Measurements from ENCODE around the gene CEBPG.

Gene CEBPG

GRCh38 chr19:33408538-33409434, 35.3 kb downstream of the CEBPG start:
- no peak overlapping the region for H3K27ac ChIP-seq
- TF ChIP-seq CTCF (conservative IDR thresholded peaks at IDR 0.05) (no peak), ZFX (IDR thresholded peaks at IDR 0.05) (no peak)

- no peak for TF ChIP-seq ZFX (IDR thresholded peaks at IDR 0.05)
- no peak for TF ChIP-seq CTCF (conservative IDR thresholded peaks at IDR 0.05)
These were observed 36.6 kb downstream of the CEBPG start for GRCh38 chr19:33409906-33410685.

GRCh38 chr19:33410915-33411401, 37.4 kb downstream of the CEBPG start:
- no peak overlapping the region for H3K27ac ChIP-seq
- TF ChIP-seq CTCF (conservative IDR thresholded peaks at IDR 0.05), result no peak
- no peak for TF ChIP-seq ZFX (IDR thresholded peaks at IDR 0.05)

More at GRCh38 chr19:33409906-33410685, 36.6 kb downstream of the CEBPG start:
- H3K27ac ChIP-seq, result no peak overlapping the region

GRCh38 chr19:33411621-33412180, 38.2 kb downstream of the CEBPG start:
- H3K27ac ChIP-seq, result no peak overlapping the region
- TF ChIP-seq CTCF (conservative IDR thresholded peaks at IDR 0.05) (no peak), ZFX (IDR thresholded peaks at IDR 0.05) (no peak)

- no peak for TF ChIP-seq ZFX (IDR thresholded peaks at IDR 0.05)
- TF ChIP-seq CTCF (conservative IDR thresholded peaks at IDR 0.05), result no peak
- no peak overlapping the region for H3K27ac ChIP-seq
These were observed 39.3 kb downstream of the CEBPG start for GRCh38 chr19:33412601-33413425.

GRCh38 chr19:33413426-33413725, 39.9 kb downstream of the CEBPG start:
- TF ChIP-seq CTCF (conservative IDR thresholded peaks at IDR 0.05) (no peak), ZFX (IDR thresholded peaks at IDR 0.05) (no peak)
- H3K27ac ChIP-seq, result no peak overlapping the region
